HFFc6 (cell line): ENCODE data around the gene CHST11. TPM values are rescaled to one million over a fixed set of nuclear protein-coding genes. Genes with fewer than 3 reads are reported as not detected.

Experiments used
- DNase-seq: peaks from one replicate; pipeline ENCODE4 v3.0.0-alpha.2; 2018
- H3K27ac Mint-ChIP-seq: 2 replicates; pipeline ENCODE4 v1.8.0; 2020; ENCODE audit warnings: mild to moderate bottlenecking, mixed read lengths
- H3K27me3 Mint-ChIP-seq: 2 replicates; pipeline ENCODE4 v1.8.0; 2021; ENCODE audit warnings: mild to moderate bottlenecking, moderate library complexity, mixed read lengths; ENCODE audit not compliant: insufficient read depth
- H3K36me3 Mint-ChIP-seq: 2 replicates; pipeline ENCODE4 v1.8.0; 2021; ENCODE audit warnings: low read depth, mixed read lengths
- H3K4me1 Mint-ChIP-seq: 2 replicates; pipeline ENCODE4 v1.8.0; 2020; ENCODE audit warnings: low read depth, mixed read lengths
- H3K4me3 Mint-ChIP-seq: 2 replicates; pipeline ENCODE4 v1.8.0; 2020; ENCODE audit warnings: mild to moderate bottlenecking, moderate library complexity, mixed read lengths
- H3K9me3 Mint-ChIP-seq: 2 replicates; pipeline ENCODE4 v1.8.0; 2020; ENCODE audit warnings: mild to moderate bottlenecking, mixed read lengths
- total RNA-seq, 6 experiments: library from RNA; stranded (reverse); fragmentation: NEBNext Ultra II Directional; extraction: Animal tissue kit (Norgen Biotek cat#: 25700); gene quantifications; 2 replicates in 1 of 6; 3 replicates in 5 of 6; pipeline ENCODE4 v1.2.3, GENCODE V29; 2021
- TF ChIP-seq, protein P1 (sequence below): fragments of 200-600 bp; sonication (generic); IDR thresholded peaks from 2 replicates; pipeline ENCODE4 v1.5.0; 2021; ENCODE audit warnings: antibody characterized with exemption, mild to moderate bottlenecking

Gene CHST11
- total RNA-seq, 6 experiments from 2014 or later, result 2.4 to 4.3 (median 3.8) TPM

DNA sequence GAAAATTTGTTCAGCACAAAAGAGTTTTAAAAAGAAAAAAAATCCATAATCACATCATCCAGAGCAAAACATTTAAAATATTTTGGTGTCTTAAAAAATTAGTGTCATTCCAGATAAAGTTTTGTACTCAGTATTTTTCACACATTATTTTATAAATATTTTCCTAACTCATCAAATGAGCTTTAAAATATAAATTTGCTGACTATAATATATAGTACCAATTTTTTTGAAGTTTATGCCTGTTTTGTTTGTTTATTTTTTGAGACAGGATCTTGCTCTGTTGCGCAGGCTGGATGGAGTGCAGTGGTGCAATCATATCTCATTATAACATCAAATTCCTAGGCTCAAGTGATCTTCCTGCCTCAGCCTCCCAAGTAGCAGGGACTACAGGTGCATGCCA, 337.2 kb downstream of the CHST11 start:
- TF ChIP-seq, protein P1, sequence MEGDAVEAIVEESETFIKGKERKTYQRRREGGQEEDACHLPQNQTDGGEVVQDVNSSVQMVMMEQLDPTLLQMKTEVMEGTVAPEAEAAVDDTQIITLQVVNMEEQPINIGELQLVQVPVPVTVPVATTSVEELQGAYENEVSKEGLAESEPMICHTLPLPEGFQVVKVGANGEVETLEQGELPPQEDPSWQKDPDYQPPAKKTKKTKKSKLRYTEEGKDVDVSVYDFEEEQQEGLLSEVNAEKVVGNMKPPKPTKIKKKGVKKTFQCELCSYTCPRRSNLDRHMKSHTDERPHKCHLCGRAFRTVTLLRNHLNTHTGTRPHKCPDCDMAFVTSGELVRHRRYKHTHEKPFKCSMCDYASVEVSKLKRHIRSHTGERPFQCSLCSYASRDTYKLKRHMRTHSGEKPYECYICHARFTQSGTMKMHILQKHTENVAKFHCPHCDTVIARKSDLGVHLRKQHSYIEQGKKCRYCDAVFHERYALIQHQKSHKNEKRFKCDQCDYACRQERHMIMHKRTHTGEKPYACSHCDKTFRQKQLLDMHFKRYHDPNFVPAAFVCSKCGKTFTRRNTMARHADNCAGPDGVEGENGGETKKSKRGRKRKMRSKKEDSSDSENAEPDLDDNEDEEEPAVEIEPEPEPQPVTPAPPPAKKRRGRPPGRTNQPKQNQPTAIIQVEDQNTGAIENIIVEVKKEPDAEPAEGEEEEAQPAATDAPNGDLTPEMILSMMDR, result no peak
- DNase-seq, result no peak
- H3K9me3 Mint-ChIP-seq, result no peaks in the 10 kb centered on the region
- H3K27me3 Mint-ChIP-seq, result peaks cover 2% of the 10 kb centered on the region
- H3K4me3 Mint-ChIP-seq, result no peak overlapping the region
- H3K4me1 Mint-ChIP-seq, result peaks cover 13% of the 10 kb centered on the region
- no peak overlapping the region for H3K27ac Mint-ChIP-seq
- H3K36me3 Mint-ChIP-seq, result no peaks in the 10 kb centered on the region

DNA sequence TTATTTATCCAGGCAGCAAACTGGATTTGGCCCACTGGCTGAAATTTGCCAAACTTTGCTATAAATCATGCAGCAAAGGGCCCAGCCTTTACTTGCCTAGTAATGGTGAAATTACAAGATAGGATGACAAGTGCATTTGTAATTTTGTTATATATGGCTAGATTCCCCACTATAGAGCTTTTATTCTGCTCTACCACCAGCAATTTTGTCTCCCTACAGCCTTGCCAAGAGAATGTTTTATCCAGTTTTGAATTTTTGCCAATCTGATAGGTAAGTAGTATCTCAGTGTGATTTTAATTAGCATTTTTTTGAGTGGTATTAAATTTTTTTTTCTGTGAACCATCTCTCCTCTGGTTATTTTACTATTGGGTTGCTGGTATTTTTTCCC, 339.7 kb downstream of the CHST11 start:
- H3K4me1 Mint-ChIP-seq, result peaks cover 13% of the 10 kb centered on the region
- H3K27me3 Mint-ChIP-seq, result peaks cover 2% of the 10 kb centered on the region
- no peak for DNase-seq
- no peaks in the 10 kb centered on the region for H3K36me3 Mint-ChIP-seq
- no peaks in the 10 kb centered on the region for H3K9me3 Mint-ChIP-seq
- H3K27ac Mint-ChIP-seq, result no peak overlapping the region
- TF ChIP-seq, protein P1, result no peak
- no peak overlapping the region for H3K4me3 Mint-ChIP-seq

DNA sequence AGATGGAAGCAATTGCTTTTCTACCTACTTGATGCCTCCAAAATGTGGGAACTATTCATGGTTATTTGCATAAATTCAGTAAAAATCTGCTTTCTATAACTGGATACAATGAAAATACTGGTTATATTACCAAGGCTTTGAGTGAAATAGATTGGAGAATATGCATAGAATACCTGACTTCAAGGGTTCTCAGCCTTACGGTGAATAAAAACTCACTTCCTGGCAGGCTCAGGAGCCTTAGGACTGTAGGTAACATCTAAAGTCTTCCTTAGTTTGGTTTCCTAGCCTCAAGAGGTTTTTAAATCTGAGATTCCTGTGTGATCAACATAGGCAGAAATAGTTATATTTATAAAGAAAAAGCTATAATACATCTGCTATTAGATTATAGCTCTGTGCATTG, 342.7 kb downstream of the CHST11 start:
- Mint-ChIP-seq H3K36me3 (no peaks in the 10 kb centered on the region), H3K27me3 (peaks cover 2% of the 10 kb centered on the region), H3K9me3 (no peaks in the 10 kb centered on the region), H3K27ac (no peak overlapping the region), H3K4me1 (peaks cover 10% of the 10 kb centered on the region), H3K4me3 (no peak overlapping the region)
- TF ChIP-seq, protein P1, result no peak
- DNase-seq, result no peak

DNA sequence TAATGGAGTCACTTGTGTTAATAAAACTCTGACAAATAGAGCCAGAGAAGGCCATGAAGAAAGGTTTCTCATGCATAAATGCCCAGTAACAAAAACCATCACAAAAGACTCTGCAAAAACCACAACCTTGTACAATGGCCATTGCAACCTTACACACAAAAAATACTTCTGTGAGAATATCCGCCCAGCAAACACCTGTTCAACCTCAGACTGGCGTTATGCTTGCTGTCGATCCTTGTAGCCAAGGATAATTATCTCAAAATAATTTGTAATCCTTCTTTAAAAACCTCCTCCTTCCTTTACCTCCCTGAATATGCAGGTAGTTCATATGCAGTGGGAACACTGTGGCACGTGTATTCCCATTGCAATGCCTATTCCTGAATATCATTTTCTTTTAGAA, 344.3 kb downstream of the CHST11 start:
- H3K4me3 Mint-ChIP-seq, result no peak overlapping the region
- no peak overlapping the region for H3K27ac Mint-ChIP-seq
- DNase-seq, result no peak
- TF ChIP-seq, protein P1, result no peak
- H3K4me1 Mint-ChIP-seq, result peaks cover 19% of the 10 kb centered on the region
- H3K9me3 Mint-ChIP-seq, result no peaks in the 10 kb centered on the region
- peaks cover under 1% of the 10 kb centered on the region for H3K27me3 Mint-ChIP-seq
- H3K36me3 Mint-ChIP-seq, result no peaks in the 10 kb centered on the region

DNA sequence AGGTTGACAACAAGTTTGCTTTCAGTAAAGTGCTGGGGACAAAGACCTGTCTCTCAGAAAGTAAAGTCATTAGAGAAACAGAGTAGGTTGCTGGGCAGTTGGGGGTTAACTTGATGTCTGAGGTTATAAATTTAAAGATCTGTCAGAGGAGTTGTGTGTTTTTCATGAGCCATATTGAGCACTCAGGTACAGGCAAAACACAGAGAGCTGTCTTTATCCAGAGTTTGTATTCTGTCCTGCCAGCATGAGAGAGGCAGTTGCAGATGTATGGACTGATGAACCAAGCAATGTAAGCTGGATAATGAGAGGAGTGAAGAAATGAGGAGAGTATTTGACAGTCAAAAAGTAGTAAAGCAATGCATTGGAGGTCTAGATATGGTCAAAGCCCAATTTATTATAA, 344.7 kb downstream of the CHST11 start:
- Mint-ChIP-seq H3K27me3 (no peaks in the 10 kb centered on the region; the same call in none of the 2 replicates), H3K9me3 (no peaks in the 10 kb centered on the region), H3K4me1 (peaks cover 19% of the 10 kb centered on the region), H3K4me3 (no peak overlapping the region), H3K27ac (no peak overlapping the region), H3K36me3 (no peaks in the 10 kb centered on the region)
- TF ChIP-seq, protein P1, result no peak
- DNase-seq, result no peak

DNA sequence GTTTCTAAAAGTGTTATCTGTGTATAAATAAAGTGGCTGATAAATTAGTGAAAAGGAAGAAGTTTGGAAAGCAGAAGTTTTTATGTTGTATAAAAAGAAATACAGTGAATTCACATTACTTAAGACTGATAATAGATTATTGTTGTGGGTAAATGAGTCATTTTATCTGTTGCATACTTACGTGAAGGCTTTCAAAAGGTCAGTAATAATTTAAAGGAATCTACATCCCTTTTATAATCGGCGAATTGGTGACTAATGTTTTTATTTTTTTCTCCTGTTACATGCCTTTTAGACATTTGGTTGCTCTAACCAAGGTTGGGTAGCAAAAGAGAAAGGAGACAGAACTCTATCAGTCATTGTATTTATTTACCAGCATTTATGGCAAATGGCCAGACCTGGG, 345.5 kb downstream of the CHST11 start:
- no peak for DNase-seq
- TF ChIP-seq, protein P1, result no peak
- Mint-ChIP-seq H3K4me1 (peaks cover 19% of the 10 kb centered on the region), H3K27ac (no peak overlapping the region), H3K36me3 (no peaks in the 10 kb centered on the region), H3K4me3 (no peak overlapping the region), H3K9me3 (no peaks in the 10 kb centered on the region), H3K27me3 (no peaks in the 10 kb centered on the region; the same call in none of the 2 replicates)
